Uterus (tissue), 2 donors: Measurements from ENCODE around the gene NDUFV3.

Experiments
- POLR2A ChIP-seq, 2 donors: fragments of 450-650 bp; IDR thresholded peaks; one replicate each; pipeline ENCODE4 v1.6.1; 2016; ENCODE audit warnings: antibody characterized with exemption in 2 of 2, mild to moderate bottlenecking in 1 of 2, moderate library complexity in 1 of 2
- TF ChIP-seq, protein P1 (sequence below), 4 experiments: fragments of 200-600 bp in 2 of 4; fragments of 450-650 bp in 2 of 4; sonication (generic) in 2 of 4; IDR thresholded peaks; one replicate each; pipeline ENCODE4 v1.5.1; 2016 to 2019; ENCODE audit warnings: antibody characterized with exemption in 4 of 4, mild to moderate bottlenecking in 2 of 4, moderate library complexity in 1 of 4

DNA sequence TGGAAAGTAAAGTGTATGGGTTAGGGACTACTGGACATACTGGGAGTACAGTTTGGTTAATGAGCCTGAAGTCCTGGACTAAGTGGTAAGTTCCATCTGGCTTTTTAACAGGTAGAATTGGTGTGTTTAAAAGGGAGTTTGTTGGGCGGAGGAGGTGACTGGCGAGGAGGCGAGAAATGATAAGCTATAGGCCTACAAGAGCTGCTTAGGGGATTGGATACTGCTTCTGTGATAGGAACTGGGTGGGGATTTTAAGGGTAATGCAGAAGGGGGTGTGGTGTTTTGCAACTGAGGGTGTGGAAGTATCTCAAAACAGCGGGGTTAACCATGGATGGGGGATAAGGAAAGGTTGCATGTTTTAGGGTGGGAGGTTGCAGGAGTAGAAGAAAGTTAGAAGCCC, 28.8 kb downstream of the NDUFV3 start:
- TF ChIP-seq, protein P1, sequence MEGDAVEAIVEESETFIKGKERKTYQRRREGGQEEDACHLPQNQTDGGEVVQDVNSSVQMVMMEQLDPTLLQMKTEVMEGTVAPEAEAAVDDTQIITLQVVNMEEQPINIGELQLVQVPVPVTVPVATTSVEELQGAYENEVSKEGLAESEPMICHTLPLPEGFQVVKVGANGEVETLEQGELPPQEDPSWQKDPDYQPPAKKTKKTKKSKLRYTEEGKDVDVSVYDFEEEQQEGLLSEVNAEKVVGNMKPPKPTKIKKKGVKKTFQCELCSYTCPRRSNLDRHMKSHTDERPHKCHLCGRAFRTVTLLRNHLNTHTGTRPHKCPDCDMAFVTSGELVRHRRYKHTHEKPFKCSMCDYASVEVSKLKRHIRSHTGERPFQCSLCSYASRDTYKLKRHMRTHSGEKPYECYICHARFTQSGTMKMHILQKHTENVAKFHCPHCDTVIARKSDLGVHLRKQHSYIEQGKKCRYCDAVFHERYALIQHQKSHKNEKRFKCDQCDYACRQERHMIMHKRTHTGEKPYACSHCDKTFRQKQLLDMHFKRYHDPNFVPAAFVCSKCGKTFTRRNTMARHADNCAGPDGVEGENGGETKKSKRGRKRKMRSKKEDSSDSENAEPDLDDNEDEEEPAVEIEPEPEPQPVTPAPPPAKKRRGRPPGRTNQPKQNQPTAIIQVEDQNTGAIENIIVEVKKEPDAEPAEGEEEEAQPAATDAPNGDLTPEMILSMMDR (IDR thresholded peaks at IDR 0.05): no peak
- TF ChIP-seq POLR2A (IDR thresholded peaks at IDR 0.05): no peak
